ENCODE data around the gene UTP14C.
A peak's percentile ranks its signal among the peaks of the same experiment; 100 is the strongest.

UTP14C gene

DNA sequence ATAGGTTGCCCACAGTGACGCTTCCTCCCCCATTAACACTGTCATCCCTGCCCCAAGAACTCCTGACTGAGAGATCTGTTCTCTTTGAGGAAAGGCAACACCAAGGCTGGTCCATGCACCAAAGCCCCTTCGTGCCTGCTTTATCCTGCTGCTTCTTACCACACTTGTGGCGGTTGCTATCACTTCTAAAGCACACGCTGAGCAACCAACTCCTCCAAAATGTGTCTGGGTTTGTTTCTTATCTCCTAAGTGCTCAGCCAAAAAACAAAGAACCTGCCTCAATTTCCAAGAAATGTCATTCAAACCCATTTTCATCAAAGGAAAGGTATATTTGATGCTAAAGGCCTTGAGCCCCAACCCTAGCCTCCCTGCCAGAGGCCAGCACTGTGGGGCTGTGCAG lies 27.9 kb upstream of the UTP14C start:
- no peak overlapping the region for H2BK12ac ChIP-seq (ENCODE audit: low read length)
- H2BK15ac ChIP-seq (ENCODE audit: low read length) = no peak overlapping the region
- no peak overlapping the region for H3K14ac ChIP-seq (ENCODE audit: low read length)
- H2BK5ac ChIP-seq (ENCODE audit: low read length) = no peak overlapping the region
- no peak overlapping the region for H3K27ac ChIP-seq (replicated peaks; ENCODE audit: low read length)
- H3K4me2 ChIP-seq (ENCODE audit: insufficient read depth, low read length, poor library complexity, severe bottlenecking) = no peak overlapping the region
- H3K4me1 ChIP-seq (ENCODE audit: control insufficient read depth in 2 of 2, insufficient read depth in 1 of 2, low read depth in 1 of 2, low read length in 2 of 2) = peaks cover 4 to 27% of the 10 kb centered on the region in 2 donors
- no peaks in the 10 kb centered on the region for H3K36me3 ChIP-seq (replicated peaks in 1 of 2; ENCODE audit: control insufficient read depth in 2 of 2, insufficient read depth in 2 of 2, low read length in 2 of 2)
- H3K18ac ChIP-seq (ENCODE audit: low read length) = no peak overlapping the region
- H3K4me3 ChIP-seq (ENCODE audit: low read length in 2 of 2) = no peak overlapping the region
- H4K8ac ChIP-seq (ENCODE audit: low read depth, low read length) = no peak overlapping the region
- no peak overlapping the region for H2AFZ ChIP-seq (ENCODE audit: low read length)
- no peak overlapping the region for H3K4ac ChIP-seq (ENCODE audit: low read length)
- peaks cover 2% of the 10 kb centered on the region for H3K79me1 ChIP-seq (ENCODE audit: low read depth, low read length)
- peak overlapping the region; percentile 34 for H3K9ac ChIP-seq (ENCODE audit: low read depth, low read length, poor library complexity)
- no peaks in the 10 kb centered on the region for H3K9me3 ChIP-seq (replicated peaks in 1 of 2; ENCODE audit: control insufficient read depth in 2 of 2, insufficient read depth in 1 of 2, low read depth in 1 of 2, low read length in 2 of 2)
- H2BK120ac ChIP-seq (ENCODE audit: low read depth, low read length) = no peak overlapping the region
- WGBS, 2 donors (ENCODE audit: extremely low coverage in 2 of 2, insufficient read length in 2 of 2, insufficient replicate concordance in 1 of 2) = no CpG with 5 or more reads among the region's 4 CpGs
- no peak for DNase-seq (ENCODE audit: low spot score)
- no peak overlapping the region for H4K91ac ChIP-seq (ENCODE audit: low read depth, low read length, poor library complexity)
- peaks cover 0 to 5% (median 0%) of the 10 kb centered on the region in 3 experiments for H3K27me3 ChIP-seq (ENCODE audit: control insufficient read depth in 3 of 3, insufficient read depth in 3 of 3, low read depth in 1 of 3, low read length in 3 of 3)
- no peak overlapping the region for H2AK5ac ChIP-seq (ENCODE audit: low read depth, low read length)
- H3K23ac ChIP-seq (ENCODE audit: low read depth, low read length, poor library complexity) = peak overlapping the region; percentile 7

DNA sequence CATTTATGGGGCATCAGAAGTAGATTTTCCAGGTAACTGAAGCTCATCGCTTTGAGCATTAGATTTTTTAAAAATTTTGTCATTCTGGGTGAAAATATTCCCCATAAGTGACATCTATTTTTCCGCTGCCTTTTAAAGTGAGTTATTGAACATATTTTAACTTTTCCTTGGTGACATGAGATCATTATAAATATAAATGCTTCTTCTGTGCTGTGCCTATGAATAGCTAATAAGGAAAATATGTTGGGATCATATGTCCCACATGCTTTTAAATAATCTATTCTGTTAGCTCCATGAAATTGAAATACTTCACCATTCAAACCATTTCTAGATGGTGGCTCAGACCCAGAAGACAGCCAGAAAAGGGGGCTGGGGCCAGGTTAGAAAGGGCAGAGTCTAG lies 27.3 kb upstream of the UTP14C start:
- Histone ChIP-seq H2BK120ac (ENCODE audit: low read depth, low read length) (no peak overlapping the region), H3K4me1 (ENCODE audit: control insufficient read depth in 2 of 2, insufficient read depth in 1 of 2, low read depth in 1 of 2, low read length in 2 of 2) (peaks cover 4 to 27% of the 10 kb centered on the region in 2 donors), H3K79me1 (ENCODE audit: low read depth, low read length) (peaks cover 2% of the 10 kb centered on the region), H3K27ac (replicated peaks; ENCODE audit: low read length) (no peak overlapping the region), H3K9ac (ENCODE audit: low read depth, low read length, poor library complexity) (no peak overlapping the region), H2AFZ (ENCODE audit: low read length) (no peak overlapping the region), H2BK5ac (ENCODE audit: low read length) (no peak overlapping the region), H3K27me3 (ENCODE audit: control insufficient read depth in 3 of 3, insufficient read depth in 3 of 3, low read depth in 1 of 3, low read length in 3 of 3) (peaks cover 0 to 5% (median 0%) of the 10 kb centered on the region in 3 experiments), H3K14ac (ENCODE audit: low read length) (no peak overlapping the region), H4K91ac (ENCODE audit: low read depth, low read length, poor library complexity) (no peak overlapping the region), H3K4me3 (ENCODE audit: low read length in 2 of 2) (no peak overlapping the region), H3K18ac (ENCODE audit: low read length) (no peak overlapping the region), H3K4ac (ENCODE audit: low read length) (no peak overlapping the region), H3K23ac (ENCODE audit: low read depth, low read length, poor library complexity) (no peak overlapping the region), H4K8ac (ENCODE audit: low read depth, low read length) (no peak overlapping the region), H3K36me3 (replicated peaks in 1 of 2; ENCODE audit: control insufficient read depth in 2 of 2, insufficient read depth in 2 of 2, low read length in 2 of 2) (no peaks in the 10 kb centered on the region), H3K4me2 (ENCODE audit: insufficient read depth, low read length, poor library complexity, severe bottlenecking) (no peak overlapping the region), H2AK5ac (ENCODE audit: low read depth, low read length) (no peak overlapping the region), H2BK15ac (ENCODE audit: low read length) (no peak overlapping the region), H2BK12ac (ENCODE audit: low read length) (no peak overlapping the region), H3K9me3 (replicated peaks in 1 of 2; ENCODE audit: control insufficient read depth in 2 of 2, insufficient read depth in 1 of 2, low read depth in 1 of 2, low read length in 2 of 2) (no peaks in the 10 kb centered on the region)
- DNase-seq (ENCODE audit: low spot score) = no peak
- WGBS, 2 donors (ENCODE audit: extremely low coverage in 2 of 2, insufficient read length in 2 of 2, insufficient replicate concordance in 1 of 2) = no CpG with 5 or more reads among the region's 2 CpGs

DNA sequence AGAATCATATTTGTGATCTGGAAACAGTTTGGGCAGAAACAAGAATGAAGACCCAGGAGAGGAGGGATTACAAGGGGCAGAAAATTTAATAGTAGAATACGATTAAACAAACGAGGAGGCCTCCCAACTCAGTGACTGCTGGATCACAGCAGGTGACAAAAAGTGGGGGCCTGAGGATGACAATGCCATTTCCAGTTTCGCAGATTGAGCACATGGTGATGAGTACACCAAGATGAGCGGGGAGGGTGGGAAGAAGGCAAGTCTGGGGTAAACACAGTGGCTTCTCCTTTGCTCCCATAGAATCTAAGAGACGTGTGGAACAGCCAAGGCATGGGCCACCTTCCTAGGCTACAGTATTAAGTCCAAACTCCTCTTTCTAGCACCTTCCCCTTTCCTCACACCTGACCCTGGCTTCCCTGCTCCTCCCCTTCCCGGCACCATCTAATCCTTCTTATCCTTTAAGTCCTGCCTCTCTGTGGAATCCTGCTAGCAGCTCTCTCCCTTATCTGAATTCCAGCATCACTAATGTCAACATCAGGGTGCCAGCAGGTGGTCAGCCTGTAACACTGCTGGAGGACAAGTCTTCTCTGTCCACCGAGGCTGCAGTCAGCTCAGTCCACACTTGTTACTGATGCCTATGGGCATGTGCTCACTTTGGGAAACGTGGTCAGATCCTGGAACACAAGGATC lies 26.7 kb upstream of the UTP14C start:
- Histone ChIP-seq H2BK120ac (ENCODE audit: low read depth, low read length) (no peak overlapping the region), H3K4ac (ENCODE audit: low read length) (no peak overlapping the region), H3K79me1 (ENCODE audit: low read depth, low read length) (peaks cover 2% of the 10 kb centered on the region), H3K4me2 (ENCODE audit: insufficient read depth, low read length, poor library complexity, severe bottlenecking) (no peak overlapping the region), H3K27me3 (ENCODE audit: control insufficient read depth in 3 of 3, insufficient read depth in 3 of 3, low read depth in 1 of 3, low read length in 3 of 3) (peaks cover 0 to 5% (median 0%) of the 10 kb centered on the region in 3 experiments), H2AFZ (ENCODE audit: low read length) (no peak overlapping the region), H3K27ac (replicated peaks; ENCODE audit: low read length) (no peak overlapping the region), H4K91ac (ENCODE audit: low read depth, low read length, poor library complexity) (no peak overlapping the region), H2BK5ac (ENCODE audit: low read length) (no peak overlapping the region), H3K4me1 (ENCODE audit: control insufficient read depth in 2 of 2, insufficient read depth in 1 of 2, low read depth in 1 of 2, low read length in 2 of 2) (peaks cover 4 to 27% of the 10 kb centered on the region in 2 donors), H3K36me3 (replicated peaks in 1 of 2; ENCODE audit: control insufficient read depth in 2 of 2, insufficient read depth in 2 of 2, low read length in 2 of 2) (no peaks in the 10 kb centered on the region), H3K4me3 (ENCODE audit: low read length in 2 of 2) (no peak overlapping the region), H2BK12ac (ENCODE audit: low read length) (no peak overlapping the region), H3K9me3 (replicated peaks in 1 of 2; ENCODE audit: control insufficient read depth in 2 of 2, insufficient read depth in 1 of 2, low read depth in 1 of 2, low read length in 2 of 2) (no peaks in the 10 kb centered on the region), H4K8ac (ENCODE audit: low read depth, low read length) (no peak overlapping the region), H2BK15ac (ENCODE audit: low read length) (no peak overlapping the region), H3K18ac (ENCODE audit: low read length) (no peak overlapping the region), H3K14ac (ENCODE audit: low read length) (no peak overlapping the region), H3K23ac (ENCODE audit: low read depth, low read length, poor library complexity) (no peak overlapping the region), H2AK5ac (ENCODE audit: low read depth, low read length) (no peak overlapping the region), H3K9ac (ENCODE audit: low read depth, low read length, poor library complexity) (no peak overlapping the region)
- no CpG with 5 or more reads among the region's 8 CpGs for WGBS, 2 donors (ENCODE audit: extremely low coverage in 2 of 2, insufficient read length in 2 of 2, insufficient replicate concordance in 1 of 2)
- no peak for DNase-seq (ENCODE audit: low spot score)

DNA sequence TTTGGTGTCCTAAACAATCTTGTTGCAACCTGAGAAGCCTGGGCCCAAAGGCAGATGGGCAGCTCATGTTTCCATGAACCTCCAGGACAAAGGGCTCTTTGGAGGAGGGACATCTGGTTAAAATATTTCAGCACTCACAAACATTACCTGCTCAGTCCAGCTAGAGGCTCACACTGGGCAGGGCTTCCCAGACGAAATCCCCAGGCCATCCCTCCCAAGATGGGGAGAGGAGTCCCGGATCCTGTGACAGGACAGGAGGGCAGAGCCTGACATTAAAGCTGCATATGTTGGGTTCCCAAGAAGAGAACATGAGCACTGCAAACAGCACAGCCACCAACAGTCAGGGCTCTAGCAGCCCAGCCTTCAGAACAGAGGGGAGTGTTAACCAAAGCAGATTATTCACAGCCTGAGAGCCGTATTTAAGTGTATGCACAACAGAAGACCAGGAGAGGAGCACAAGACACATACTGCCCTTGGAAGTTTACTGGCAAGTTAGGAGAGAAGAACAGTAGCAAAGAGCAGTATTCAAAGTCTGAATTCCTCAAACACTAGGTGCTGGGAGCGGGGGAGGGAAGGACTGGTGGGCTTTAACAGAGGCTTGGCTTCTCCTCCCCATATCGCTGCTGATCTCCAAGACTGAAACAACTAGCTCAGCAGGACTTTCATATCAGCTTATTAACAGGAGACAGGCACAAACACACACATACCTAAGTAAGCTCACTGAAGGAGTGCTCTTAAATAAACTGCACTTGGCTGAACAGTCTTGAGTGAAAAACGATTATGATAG lies 25.6 kb upstream of the UTP14C start:
- H4K8ac ChIP-seq (ENCODE audit: low read depth, low read length) = no peak overlapping the region

More for the DNA sequence above, 25.6 kb upstream of the UTP14C start:
- WGBS, 2 donors (ENCODE audit: extremely low coverage in 2 of 2, insufficient read length in 2 of 2, insufficient replicate concordance in 1 of 2) = no CpG with 5 or more reads among the region's 6 CpGs
- Histone ChIP-seq H3K27ac (replicated peaks; ENCODE audit: low read length) (no peak overlapping the region), H3K4me2 (ENCODE audit: insufficient read depth, low read length, poor library complexity, severe bottlenecking) (no peak overlapping the region), H2BK12ac (ENCODE audit: low read length) (no peak overlapping the region), H3K4me3 (ENCODE audit: low read length in 2 of 2) (no peak overlapping the region), H2BK5ac (ENCODE audit: low read length) (no peak overlapping the region), H3K4ac (ENCODE audit: low read length) (no peak overlapping the region), H3K9me3 (replicated peaks in 1 of 2; ENCODE audit: control insufficient read depth in 2 of 2, insufficient read depth in 1 of 2, low read depth in 1 of 2, low read length in 2 of 2) (no peaks in the 10 kb centered on the region), H2AK5ac (ENCODE audit: low read depth, low read length) (no peak overlapping the region), H3K9ac (ENCODE audit: low read depth, low read length, poor library complexity) (no peak overlapping the region), H3K4me1 (ENCODE audit: control insufficient read depth in 2 of 2, insufficient read depth in 1 of 2, low read depth in 1 of 2, low read length in 2 of 2) (peaks cover 4 to 27% of the 10 kb centered on the region in 2 donors), H3K18ac (ENCODE audit: low read length) (no peak overlapping the region), H3K27me3 (ENCODE audit: control insufficient read depth in 3 of 3, insufficient read depth in 3 of 3, low read depth in 1 of 3, low read length in 3 of 3) (peaks cover 0 to 8% (median 0%) of the 10 kb centered on the region in 3 experiments), H4K91ac (ENCODE audit: low read depth, low read length, poor library complexity) (no peak overlapping the region), H3K36me3 (replicated peaks in 1 of 2; ENCODE audit: control insufficient read depth in 2 of 2, insufficient read depth in 2 of 2, low read length in 2 of 2) (no peaks in the 10 kb centered on the region), H2BK15ac (ENCODE audit: low read length) (no peak overlapping the region), H3K79me1 (ENCODE audit: low read depth, low read length) (peaks cover 2% of the 10 kb centered on the region), H2AFZ (ENCODE audit: low read length) (no peak overlapping the region), H3K23ac (ENCODE audit: low read depth, low read length, poor library complexity) (no peak overlapping the region), H2BK120ac (ENCODE audit: low read depth, low read length) (no peak overlapping the region), H3K14ac (ENCODE audit: low read length) (no peak overlapping the region)
- DNase-seq (ENCODE audit: low spot score) = no peak
